Stimulated activated naive B cell treated with anti-CD40 and anti-IgM and Interleukin-4, amounts not matched to agents 10 μg/mL and 1 μg/mL and 100 μg/mL, for 72 hours (primary cell): Measurements from ENCODE around the gene ANKRD63.

Experiments used
- ATAC-seq, 2 donors: fragments of 150-1000 bp; cut with Tn5 transposase; replicated peaks; 2 replicates each; pipeline ENCODE4 v1.10.0; 2021; ENCODE audit warnings: moderate library complexity in 1 of 2
- DNase-seq: peaks from one replicate; pipeline ENCODE4 v3.0.0; 2021
- H3K27ac Mint-ChIP-seq: one replicate; pipeline ENCODE4 v1.8.0; 2022; ENCODE audit warnings: mild to moderate bottlenecking, mixed read lengths
- H3K27me3 Mint-ChIP-seq, 2 donors: one replicate each; pipeline ENCODE4 v1.8.0; 2022; ENCODE audit warnings: mixed read lengths in 2 of 2
- H3K36me3 Mint-ChIP-seq, 2 donors: one replicate each; pipeline ENCODE4 v1.8.0; 2022; ENCODE audit warnings: mixed read lengths in 2 of 2, mild to moderate bottlenecking in 1 of 2
- H3K4me1 Mint-ChIP-seq, 2 donors: one replicate each; pipeline ENCODE4 v1.8.0; 2022; ENCODE audit warnings: mixed read lengths in 2 of 2, mild to moderate bottlenecking in 1 of 2
- H3K4me3 Mint-ChIP-seq, 2 donors: one replicate each; pipeline ENCODE4 v1.8.0; 2022; ENCODE audit warnings: mild to moderate bottlenecking in 2 of 2, mixed read lengths in 2 of 2, moderate library complexity in 1 of 2
- H3K9me3 Mint-ChIP-seq, 2 donors: one replicate each; pipeline ENCODE4 v1.8.0; 2022; ENCODE audit warnings: mixed read lengths in 2 of 2, mild to moderate bottlenecking in 1 of 2

ANKRD63 gene

DNA sequence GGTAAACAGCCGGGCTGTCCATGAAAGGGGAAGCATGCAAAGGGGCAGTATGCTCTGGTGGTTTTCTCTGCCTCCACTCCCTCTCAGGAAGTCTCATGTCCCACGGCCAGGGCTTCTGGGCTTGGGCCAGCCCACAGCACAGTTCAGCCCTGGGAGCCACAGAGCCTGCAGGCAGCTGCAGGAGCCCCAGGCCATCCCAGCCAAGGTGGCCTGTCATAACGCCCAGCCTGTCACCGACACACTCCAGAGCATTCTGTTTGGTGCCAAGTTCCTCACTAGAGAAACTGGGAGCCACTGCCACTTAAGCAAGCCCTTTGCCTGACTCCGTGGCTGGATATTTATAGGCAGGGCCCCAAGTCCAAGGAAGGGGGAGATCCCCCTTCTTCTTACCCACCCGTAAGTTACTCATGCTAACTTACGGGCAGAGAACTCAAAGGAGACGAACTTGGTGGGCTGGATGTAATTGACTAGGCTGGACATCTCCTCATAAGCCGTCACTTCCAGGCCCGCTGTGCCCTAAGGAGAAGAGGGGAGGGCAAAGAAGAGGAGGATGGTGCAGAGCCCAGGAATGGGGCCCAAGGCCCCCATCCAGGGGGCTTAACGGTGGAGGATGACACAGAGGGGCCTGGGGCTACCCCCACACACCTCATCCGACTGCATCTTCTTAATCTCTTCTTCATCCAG lies 13.2 kb upstream of the ANKRD63 start:
- Mint-ChIP-seq H3K4me3 (no peak overlapping the region), H3K36me3 (peaks cover 38 to 65% of the 10 kb centered on the region in 2 donors), H3K4me1 (peaks cover 0 to 4% of the 10 kb centered on the region in 2 donors), H3K27ac (peak overlapping the region; percentile 68), H3K27me3 (no peaks in the 10 kb centered on the region), H3K9me3 (peaks cover 0 to 4% of the 10 kb centered on the region in 2 donors)
- no peak for DNase-seq
- no peak for ATAC-seq

DNA sequence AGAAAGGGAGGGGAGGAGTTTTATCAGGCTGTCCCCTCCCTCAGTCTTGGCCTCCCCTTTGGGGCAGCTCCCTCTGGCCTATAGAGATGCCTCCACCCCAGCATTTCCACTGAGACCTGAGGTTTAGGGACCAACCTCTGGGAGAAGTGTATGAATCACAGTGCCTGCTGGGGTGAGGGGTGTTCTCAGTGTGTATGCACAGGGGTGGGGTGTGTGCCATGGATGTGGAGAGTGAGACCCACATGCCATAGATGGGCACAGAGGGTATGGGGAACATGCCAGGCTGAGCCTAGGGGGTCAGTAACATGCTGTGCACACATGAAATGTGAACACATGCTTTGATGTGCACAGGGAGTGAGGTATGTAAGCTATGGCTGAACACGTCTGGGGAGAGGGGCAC lies 12.4 kb upstream of the ANKRD63 start:
- H3K4me1 Mint-ChIP-seq, result peaks cover 0 to 4% of the 10 kb centered on the region in 2 donors
- no peaks in the 10 kb centered on the region for H3K27me3 Mint-ChIP-seq
- peaks cover 34 to 61% of the 10 kb centered on the region in 2 donors for H3K36me3 Mint-ChIP-seq
- no peak overlapping the region for H3K4me3 Mint-ChIP-seq
- ATAC-seq (no peak), DNase-seq (no peak)
- peaks cover 0 to 2% of the 10 kb centered on the region in 2 donors for H3K9me3 Mint-ChIP-seq
- H3K27ac Mint-ChIP-seq, result no peak overlapping the region

DNA sequence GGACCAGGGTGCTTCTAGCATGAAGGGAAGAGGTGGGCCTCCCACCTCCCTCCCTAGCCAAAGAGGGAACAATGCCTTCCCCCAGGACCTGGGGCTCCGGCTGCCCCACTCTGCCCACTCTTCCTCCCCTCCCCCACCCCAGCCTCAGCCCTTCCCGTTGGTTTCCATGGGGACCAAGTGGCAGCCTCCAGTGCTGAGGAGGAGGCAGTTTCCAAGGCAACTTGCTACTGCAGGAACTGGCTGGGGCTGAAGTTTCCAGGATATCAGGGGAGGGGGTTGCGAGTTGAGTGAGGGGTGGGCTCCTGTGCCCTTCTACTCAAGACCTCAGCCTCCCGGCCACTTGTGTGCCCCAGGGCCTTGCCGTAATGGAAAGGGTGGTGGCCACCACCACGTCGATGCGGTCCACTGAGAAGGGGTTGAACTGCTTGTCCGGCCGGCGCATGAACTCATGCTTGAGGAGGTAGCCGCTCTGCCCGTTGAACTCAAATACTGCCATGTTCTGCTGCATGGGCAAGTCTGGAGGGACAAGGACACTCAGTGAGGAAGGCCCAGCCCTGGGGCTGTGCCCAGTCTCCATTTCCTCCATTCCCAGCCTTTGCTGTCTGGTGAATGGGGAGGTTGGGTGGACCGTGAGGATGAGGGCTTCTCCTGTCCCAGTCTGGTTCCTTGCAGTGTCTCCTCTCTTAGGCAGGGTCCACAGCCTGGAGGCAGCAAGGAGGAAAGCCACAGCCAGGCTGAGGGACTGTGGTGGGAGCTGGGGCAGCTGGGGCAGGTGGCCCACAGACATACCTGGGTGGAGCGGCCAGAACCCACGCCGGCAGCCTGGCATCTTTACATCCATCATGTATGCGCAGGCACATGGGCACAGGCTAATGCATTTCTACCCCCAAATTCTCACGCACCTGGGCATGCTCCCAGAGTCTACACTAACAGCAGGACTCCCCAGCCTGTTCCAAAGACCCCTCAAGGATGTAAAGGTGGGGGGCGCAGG lies 11.3 kb upstream of the ANKRD63 start:
- Mint-ChIP-seq H3K27ac (no peak overlapping the region), H3K27me3 (no peaks in the 10 kb centered on the region), H3K9me3 (no peaks in the 10 kb centered on the region), H3K4me1 (peaks cover 0 to 4% of the 10 kb centered on the region in 2 donors), H3K4me3 (no peak overlapping the region), H3K36me3 (peaks cover 29 to 58% of the 10 kb centered on the region in 2 donors)
- no peak for DNase-seq
- no peak for ATAC-seq

DNA sequence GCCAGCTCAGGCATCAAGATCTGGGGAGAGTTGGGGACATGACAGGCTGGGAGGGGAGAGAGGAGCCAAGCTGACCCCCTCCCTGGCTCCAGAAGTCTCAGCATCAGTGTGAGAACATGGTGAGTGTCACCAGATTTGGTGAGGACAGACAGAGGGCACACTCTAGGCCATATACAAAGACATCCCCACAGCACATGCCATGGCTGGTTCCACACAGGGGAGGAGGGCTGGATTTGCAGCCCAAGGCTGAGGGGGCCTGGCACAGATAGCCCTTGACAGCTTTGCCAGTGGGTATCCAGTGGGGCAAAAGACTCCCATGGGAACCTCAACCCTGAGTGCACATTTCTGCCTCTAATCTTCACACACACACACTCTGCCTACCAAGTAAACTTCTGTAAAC lies 10.1 kb upstream of the ANKRD63 start:
- ATAC-seq, result no peak
- no peak for DNase-seq
- H3K36me3 Mint-ChIP-seq, result peaks cover 21 to 56% of the 10 kb centered on the region in 2 donors
- no peak overlapping the region for H3K27ac Mint-ChIP-seq
- peaks cover 0 to 4% of the 10 kb centered on the region in 2 donors for H3K4me1 Mint-ChIP-seq
- no peak overlapping the region for H3K4me3 Mint-ChIP-seq
- no peaks in the 10 kb centered on the region for H3K27me3 Mint-ChIP-seq
- H3K9me3 Mint-ChIP-seq, result no peaks in the 10 kb centered on the region

DNA sequence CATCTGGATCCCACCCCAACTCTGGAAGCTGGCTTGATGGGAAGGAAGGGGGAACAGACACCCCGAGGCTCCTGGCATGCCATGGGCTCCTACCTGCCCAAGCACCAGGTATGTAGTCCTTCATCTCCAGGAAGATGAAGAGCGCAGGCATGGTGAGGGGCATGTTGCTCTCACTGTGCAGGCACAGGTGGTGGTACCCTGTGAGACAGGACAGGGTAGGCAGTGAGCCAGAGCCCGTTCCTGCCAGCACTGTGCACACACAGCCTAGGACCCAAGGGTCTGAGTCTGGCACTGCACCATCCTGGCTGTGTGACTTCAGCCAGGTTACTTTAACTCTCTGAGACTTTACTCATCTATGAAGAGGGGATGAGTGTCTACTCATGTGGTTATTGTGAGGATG lies 9.4 kb upstream of the ANKRD63 start:
- Mint-ChIP-seq H3K36me3 (peaks cover 17 to 53% of the 10 kb centered on the region in 2 donors), H3K9me3 (no peaks in the 10 kb centered on the region), H3K4me3 (no peak overlapping the region), H3K27me3 (no peaks in the 10 kb centered on the region), H3K27ac (no peak overlapping the region), H3K4me1 (peaks cover 0 to 4% of the 10 kb centered on the region in 2 donors)
- DNase-seq (no peak), ATAC-seq (no peak)

DNA sequence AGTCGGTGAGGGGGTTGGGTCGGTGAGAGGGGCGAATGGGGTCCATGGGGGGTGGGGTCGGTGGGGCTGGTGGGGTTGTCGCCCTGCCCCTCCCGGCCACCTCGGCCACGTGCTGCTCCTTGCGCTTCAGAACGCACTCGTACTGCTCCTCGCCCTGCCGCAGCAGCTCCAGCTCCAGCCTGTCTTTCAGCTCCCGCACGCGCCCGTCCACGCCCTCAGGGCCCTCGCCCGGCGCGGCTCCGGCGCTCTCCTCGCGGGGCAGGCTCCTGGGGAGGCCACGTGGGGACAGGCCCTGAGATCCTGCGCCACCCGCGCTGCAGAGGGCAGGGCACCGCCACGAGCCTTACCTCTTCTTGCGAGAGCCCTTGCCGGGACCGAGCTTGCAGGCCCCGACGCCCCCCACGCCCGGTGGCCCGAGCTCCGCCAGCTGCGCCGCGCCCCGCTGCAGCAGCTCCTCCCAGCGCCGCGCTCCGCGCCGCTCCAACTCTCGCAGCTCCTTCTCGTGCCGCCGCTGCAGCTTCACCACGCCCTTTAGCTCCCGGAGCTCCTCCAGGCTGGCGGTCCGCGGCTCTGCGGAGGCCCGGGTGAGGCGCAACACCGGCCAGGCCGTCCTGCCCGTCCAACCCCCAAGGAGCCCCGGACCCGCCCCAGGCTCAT lies 8.2 kb upstream of the ANKRD63 start:
- Mint-ChIP-seq H3K36me3 (peaks cover 14 to 45% of the 10 kb centered on the region in 2 donors), H3K4me1 (peaks cover 0 to 4% of the 10 kb centered on the region in 2 donors)

DNA sequence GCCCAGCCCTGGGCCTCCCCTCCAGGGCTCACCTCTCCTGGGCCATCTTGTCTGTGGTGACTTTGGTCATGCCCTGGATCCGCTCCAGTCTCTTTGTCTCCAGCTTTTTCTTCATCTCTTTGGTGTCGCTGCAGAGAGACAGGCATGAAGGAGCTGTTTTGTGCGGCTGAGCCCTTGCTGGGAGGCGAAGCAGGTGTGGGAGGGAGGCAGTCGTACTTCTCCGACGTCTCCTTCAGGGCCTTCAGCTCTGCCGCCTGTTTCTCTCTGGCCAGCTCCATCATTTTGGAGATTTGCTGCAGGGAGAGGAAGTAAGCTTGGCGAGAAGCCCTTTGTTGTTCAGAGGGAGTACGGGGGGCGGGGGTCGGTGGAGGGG lies 7.7 kb upstream of the ANKRD63 start:
- ATAC-seq (no peak), DNase-seq (no peak)
- no peak overlapping the region for H3K4me3 Mint-ChIP-seq
- H3K4me1 Mint-ChIP-seq, result peaks cover 5 to 6% of the 10 kb centered on the region in 2 donors
- H3K27me3 Mint-ChIP-seq, result no peaks in the 10 kb centered on the region
- H3K36me3 Mint-ChIP-seq, result peaks cover 14 to 43% of the 10 kb centered on the region in 2 donors
- H3K9me3 Mint-ChIP-seq, result no peaks in the 10 kb centered on the region
- H3K27ac Mint-ChIP-seq, result no peak overlapping the region

More for the DNA sequence above, 8.2 kb upstream of the ANKRD63 start:
- ATAC-seq, result no peak
- Mint-ChIP-seq H3K9me3 (no peaks in the 10 kb centered on the region), H3K27ac (no peak overlapping the region), H3K4me3 (no peak overlapping the region), H3K27me3 (no peaks in the 10 kb centered on the region)
- DNase-seq, result no peak

DNA sequence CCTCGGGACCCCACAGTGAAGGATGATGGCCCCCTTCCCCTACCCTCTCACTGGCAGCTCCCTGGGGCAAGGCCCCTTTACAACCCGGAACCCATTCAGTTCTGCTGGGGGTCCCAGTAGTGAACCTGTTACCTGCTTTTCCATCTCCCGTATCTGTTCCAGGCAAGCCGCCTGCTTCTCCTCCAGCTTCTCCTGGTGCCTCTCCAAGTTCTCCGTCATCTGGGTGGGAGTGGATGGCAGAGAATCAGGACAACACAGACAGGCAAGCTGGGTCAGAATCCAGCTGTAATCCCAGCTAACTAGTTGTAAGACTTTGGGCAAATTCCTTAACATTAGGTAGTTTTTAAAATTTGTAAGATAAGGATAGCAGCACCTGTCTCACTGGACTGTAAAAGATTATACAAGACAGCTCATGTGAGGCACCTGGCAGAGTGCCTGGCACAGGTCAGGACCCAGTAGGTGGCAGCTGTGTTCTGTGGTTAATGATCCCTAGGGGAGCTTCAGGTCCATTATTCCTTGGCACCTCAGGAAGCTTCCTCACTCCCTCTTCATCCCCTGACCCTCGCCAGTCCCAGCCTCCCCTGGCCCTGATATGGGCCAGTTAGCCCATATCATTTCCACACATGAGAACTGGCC lies 6.4 kb upstream of the ANKRD63 start:
- no peaks in the 10 kb centered on the region for H3K27me3 Mint-ChIP-seq
- H3K9me3 Mint-ChIP-seq, result no peaks in the 10 kb centered on the region
- no peak overlapping the region for H3K4me3 Mint-ChIP-seq
- H3K36me3 Mint-ChIP-seq, result peaks cover 11 to 37% of the 10 kb centered on the region in 2 donors
- peak overlapping the region; percentile 7 for H3K27ac Mint-ChIP-seq
- ATAC-seq (no peak), DNase-seq (no peak)
- H3K4me1 Mint-ChIP-seq, result peaks cover 6 to 12% of the 10 kb centered on the region in 2 donors

DNA sequence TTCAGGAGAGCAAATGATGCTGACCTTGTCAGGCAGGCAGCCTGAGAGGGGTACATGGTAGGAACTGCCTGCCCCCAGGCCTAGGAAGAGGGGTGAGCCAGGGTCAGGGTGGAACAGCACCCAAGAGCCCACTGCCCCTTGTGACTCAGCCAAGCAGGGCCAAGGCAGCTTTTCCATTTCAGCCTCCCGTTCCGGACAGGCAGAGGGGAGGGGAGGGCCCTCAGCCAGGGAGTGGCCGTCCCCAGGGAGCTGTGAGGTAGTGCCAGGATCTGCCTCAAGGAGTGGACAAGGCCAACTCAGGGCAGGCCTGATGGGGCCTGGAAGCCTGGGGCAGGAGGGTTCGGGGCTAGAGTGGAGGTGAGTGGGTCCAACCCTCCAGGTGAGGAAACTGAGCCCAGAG lies 5.1 kb upstream of the ANKRD63 start:
- DNase-seq (no peak), ATAC-seq (no peak)
- no peaks in the 10 kb centered on the region for H3K9me3 Mint-ChIP-seq
- H3K4me1 Mint-ChIP-seq, result peaks cover 11 to 21% of the 10 kb centered on the region in 2 donors
- H3K36me3 Mint-ChIP-seq, result peaks cover 7 to 29% of the 10 kb centered on the region in 2 donors
- no peak overlapping the region for H3K27ac Mint-ChIP-seq
- no peak overlapping the region for H3K4me3 Mint-ChIP-seq
- H3K27me3 Mint-ChIP-seq, result no peaks in the 10 kb centered on the region

DNA sequence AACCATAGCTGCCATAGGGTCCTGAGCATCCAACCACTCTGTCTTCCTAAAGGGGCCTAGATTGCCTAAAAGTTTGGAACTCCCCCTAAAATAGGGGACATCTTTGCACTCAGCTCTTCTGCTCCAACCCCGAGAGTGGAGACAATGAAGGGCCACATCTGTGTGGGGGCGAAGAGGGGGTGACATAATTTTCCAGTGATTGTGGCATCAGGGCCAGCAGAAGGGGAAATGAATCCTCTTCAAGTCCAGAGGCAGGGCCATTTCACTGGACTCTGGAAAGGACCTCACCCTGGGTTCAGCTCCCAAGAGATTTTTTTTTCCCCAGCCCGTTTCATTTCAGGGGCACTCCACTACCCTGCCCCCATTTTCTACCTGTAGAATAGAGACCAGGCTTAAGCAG lies 4.6 kb upstream of the ANKRD63 start:
- ATAC-seq, result no peak
- peaks cover 11 to 25% of the 10 kb centered on the region in 2 donors for H3K4me1 Mint-ChIP-seq
- H3K4me3 Mint-ChIP-seq, result no peak overlapping the region
- no peaks in the 10 kb centered on the region for H3K27me3 Mint-ChIP-seq
- H3K9me3 Mint-ChIP-seq, result no peaks in the 10 kb centered on the region
- H3K36me3 Mint-ChIP-seq, result peaks cover 8 to 26% of the 10 kb centered on the region in 2 donors
- no peak for DNase-seq
- no peak overlapping the region for H3K27ac Mint-ChIP-seq

DNA sequence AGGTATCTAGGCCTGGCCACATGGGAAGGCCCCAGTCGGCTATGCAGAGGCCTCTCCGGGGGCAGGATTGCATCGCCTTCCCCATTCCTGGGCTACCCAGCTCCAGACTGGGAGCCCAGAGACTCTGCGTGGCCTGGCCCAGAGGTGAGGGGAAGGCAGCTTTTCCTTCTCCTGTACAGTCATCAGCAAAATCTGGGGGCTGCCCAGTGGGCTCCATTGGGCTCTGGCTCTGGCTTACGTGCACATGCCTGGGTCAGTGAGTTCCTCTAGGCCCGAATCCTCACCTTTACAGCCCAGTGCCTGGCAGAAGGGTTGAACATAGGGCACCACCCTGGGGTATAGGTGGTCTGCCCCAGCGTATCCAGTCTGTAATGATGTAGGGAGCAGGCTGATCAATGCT lies 3.9 kb upstream of the ANKRD63 start:
- Mint-ChIP-seq H3K9me3 (no peaks in the 10 kb centered on the region), H3K27ac (no peak overlapping the region), H3K36me3 (peaks cover 8 to 26% of the 10 kb centered on the region in 2 donors), H3K4me1 (peaks cover 11 to 25% of the 10 kb centered on the region in 2 donors), H3K4me3 (no peak overlapping the region), H3K27me3 (no peaks in the 10 kb centered on the region)
- ATAC-seq (no peak), DNase-seq (no peak)

DNA sequence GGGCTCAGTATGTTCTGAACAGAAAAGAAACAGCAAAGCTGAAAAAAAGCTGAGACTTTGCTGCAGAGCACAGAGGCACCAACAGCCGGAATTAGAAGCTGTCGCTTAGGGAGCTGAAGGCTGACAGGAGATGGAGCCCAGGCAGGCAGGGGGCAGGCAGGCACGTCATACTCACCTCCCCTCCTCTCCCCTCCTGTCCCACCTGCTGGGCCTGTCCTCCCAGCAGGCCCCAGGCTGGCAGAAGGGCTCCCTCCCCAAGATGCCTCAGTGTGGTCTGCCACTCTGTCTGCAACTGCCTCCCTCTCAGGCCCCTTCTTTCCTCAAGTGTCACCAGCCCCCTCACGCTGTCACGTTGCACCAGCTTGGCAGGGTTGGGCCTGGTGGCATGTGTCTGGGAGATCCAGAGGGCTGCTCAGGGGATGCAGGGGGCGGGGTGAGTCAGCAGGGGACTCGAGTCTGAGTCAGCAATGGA lies 3.2 kb upstream of the ANKRD63 start:
- peak overlapping the region; percentile 28 for H3K27ac Mint-ChIP-seq
- peaks cover 2 to 4% of the 10 kb centered on the region in 2 donors for H3K27me3 Mint-ChIP-seq
- DNase-seq (no peak), ATAC-seq (no peak)
- H3K4me1 Mint-ChIP-seq, result peaks cover 11 to 28% of the 10 kb centered on the region in 2 donors
- no peaks in the 10 kb centered on the region for H3K9me3 Mint-ChIP-seq
- H3K4me3 Mint-ChIP-seq, result no peak overlapping the region
- peaks cover 8 to 26% of the 10 kb centered on the region in 2 donors for H3K36me3 Mint-ChIP-seq

DNA sequence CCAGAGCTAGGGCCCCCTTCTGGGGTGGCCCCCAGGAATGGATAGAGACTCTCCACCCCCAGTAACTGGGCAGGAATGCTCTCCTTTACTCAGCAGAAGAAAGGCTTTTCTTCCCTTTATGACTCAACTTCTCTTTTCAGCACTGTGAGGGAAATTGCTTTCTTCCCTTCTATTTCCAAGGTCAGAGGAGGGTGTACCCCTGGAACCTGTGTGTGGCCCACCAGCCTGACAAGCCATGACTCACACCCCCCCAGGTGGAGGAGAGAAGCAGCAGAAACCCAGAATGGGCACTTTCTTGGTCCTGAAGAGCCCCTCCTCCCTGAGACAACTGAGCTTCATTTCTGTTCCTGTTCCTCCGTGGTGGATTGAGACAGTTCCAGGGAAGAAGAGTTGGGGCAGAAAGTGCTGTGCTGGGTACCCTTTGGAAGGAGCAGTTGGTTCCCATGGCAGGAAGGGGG lies 2.7 kb upstream of the ANKRD63 start:
- H3K4me1 Mint-ChIP-seq, result peaks cover 13 to 31% of the 10 kb centered on the region in 2 donors
- no peak for DNase-seq
- peak in 1 of 2 donors; percentile 8 for ATAC-seq
- no peaks in the 10 kb centered on the region for H3K9me3 Mint-ChIP-seq
- no peak overlapping the region for H3K27ac Mint-ChIP-seq
- H3K36me3 Mint-ChIP-seq, result peaks cover 8 to 25% of the 10 kb centered on the region in 2 donors
- H3K27me3 Mint-ChIP-seq, result peaks cover 6 to 9% of the 10 kb centered on the region in 2 donors
- H3K4me3 Mint-ChIP-seq, result no peak overlapping the region
